Measurements from ENCODE around the gene TFF2. TPM values are rescaled to one million over a fixed set of nuclear protein-coding genes. Genes with fewer than 3 reads are reported as not detected.

The TFF2 gene
- polyA plus RNA-seq, 1 donor (not counting 4 experiments of a cell fraction or from before 2014, with no cell fraction given): not detected

DNA sequence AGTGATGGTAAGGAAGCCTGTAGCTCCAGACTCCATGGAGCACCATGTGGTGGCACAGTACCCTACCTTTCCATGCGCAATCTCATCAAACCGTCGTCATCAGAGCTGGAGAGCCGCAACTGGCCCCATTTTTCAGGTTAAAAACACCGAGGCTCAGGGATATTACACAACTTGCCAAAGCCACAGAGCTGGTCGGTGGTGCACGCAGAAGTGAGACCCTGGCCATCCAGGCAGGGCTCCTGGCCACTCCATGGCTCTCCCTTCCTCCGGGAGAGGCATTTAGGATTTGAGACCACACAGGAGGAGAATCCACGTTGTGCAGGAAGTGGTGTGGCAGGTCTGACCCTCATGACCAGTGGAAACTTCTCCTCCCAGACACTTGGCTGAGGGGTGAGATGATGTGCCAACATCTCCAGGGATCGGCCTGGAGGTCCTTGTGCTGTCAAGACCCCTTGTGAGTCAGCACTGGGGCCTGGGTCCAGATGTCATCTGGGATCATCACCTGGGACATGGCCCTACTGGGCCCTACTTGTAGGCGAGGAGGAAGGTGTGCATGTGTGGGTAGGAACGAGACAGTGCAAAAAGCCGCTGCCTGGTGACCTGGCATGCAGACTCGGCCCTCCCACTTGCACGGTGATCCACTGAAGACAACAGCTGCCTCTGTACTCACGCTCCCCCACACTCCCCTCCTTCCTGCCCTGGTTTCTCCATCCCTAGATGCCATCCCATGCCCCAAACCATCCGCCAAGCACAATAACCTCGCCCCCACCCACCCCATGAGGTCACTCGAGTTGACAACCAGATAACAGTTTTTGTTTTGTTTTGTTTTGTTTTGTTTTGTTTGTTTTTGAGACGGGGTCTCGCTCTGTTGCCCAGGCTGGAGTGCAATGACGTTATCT lies 46.0 kb downstream of the TFF2 start:
- Histone ChIP-seq H3K79me2 (ENCODE audit: control insufficient read depth, insufficient read depth, low read length) (no peaks in the 10 kb centered on the region), H3K36me3 (ENCODE audit: control insufficient read depth in 2 of 2, extremely low read depth in 1 of 2, insufficient read depth in 2 of 2, low read length in 2 of 2) (no peaks in the 10 kb centered on the region), H2AFZ (ENCODE audit: control insufficient read depth, low read length) (no peak overlapping the region), H3K9me1 (ENCODE audit: control insufficient read depth, extremely low read depth, insufficient read depth, low read length) (no peaks in the 10 kb centered on the region), H3K4me3 (ENCODE audit: control insufficient read depth in 2 of 3, extremely low read depth in 1 of 3, insufficient read depth in 2 of 3, low read depth in 1 of 3, low read length in 3 of 3) (no peak overlapping the region), H3K4me2 (ENCODE audit: control insufficient read depth, extremely low read depth, insufficient read depth, low read depth, low read length) (no peak overlapping the region), H3K4me1 (ENCODE audit: control insufficient read depth, extremely low read depth, insufficient read depth, low read length) (peaks cover under 1% of the 10 kb centered on the region), H3K9ac (ENCODE audit: control insufficient read depth, extremely low read depth, insufficient read depth, low read length) (no peak overlapping the region), H4K20me1 (ENCODE audit: control insufficient read depth, extremely low read depth, insufficient read depth, low read length) (no peaks in the 10 kb centered on the region), H3K9me3 (ENCODE audit: control insufficient read depth, low read depth, low read length) (no peaks in the 10 kb centered on the region), H3K27me3 (ENCODE audit: control insufficient read depth, extremely low read depth, insufficient read depth, low read length) (peaks cover under 1% of the 10 kb centered on the region), H3K27ac (ENCODE audit: control insufficient read depth, insufficient read depth, low read length) (no peak overlapping the region)
- TF ChIP-seq EZH2 (IDR thresholded peaks at IDR 0.05; ENCODE audit: low read length): no peak
- no peak for TF ChIP-seq CTCF (optimal IDR thresholded peaks at IDR 0.05 in 1 of 3, IDR thresholded peaks at IDR 0.05 in 1 of 3, conservative IDR thresholded peaks at IDR 0.05 in 1 of 3; ENCODE audit: extremely low read depth in 1 of 3, insufficient read depth in 2 of 3, low read length in 3 of 3)
- dilution Hi-C loops (cut with MboI; ENCODE audit: extremely low pct_ligation_motif_present, low sequenced_read_pairs): no loop called here
- FAIRE-seq: no peak
- no peak for DNase-seq (ENCODE audit: low read depth, low spot score)

- H3K27me3 ChIP-seq (ENCODE audit: control insufficient read depth, extremely low read depth, insufficient read depth, low read length): peaks cover 6% of the 10 kb centered on the region
- H3K4me1 ChIP-seq (ENCODE audit: control insufficient read depth, extremely low read depth, insufficient read depth, low read length): no peaks in the 10 kb centered on the region
- H3K9me1 ChIP-seq (ENCODE audit: control insufficient read depth, extremely low read depth, insufficient read depth, low read length): no peaks in the 10 kb centered on the region
- no peak overlapping the region for H3K4me3 ChIP-seq (ENCODE audit: control insufficient read depth in 2 of 3, extremely low read depth in 1 of 3, insufficient read depth in 2 of 3, low read depth in 1 of 3, low read length in 3 of 3)
- no peak overlapping the region for H3K4me2 ChIP-seq (ENCODE audit: control insufficient read depth, extremely low read depth, insufficient read depth, low read depth, low read length)
- H3K36me3 ChIP-seq (ENCODE audit: control insufficient read depth in 2 of 2, extremely low read depth in 1 of 2, insufficient read depth in 2 of 2, low read length in 2 of 2): no peaks in the 10 kb centered on the region
- no peak for DNase-seq (ENCODE audit: low read depth, low spot score)
- dilution Hi-C loops (cut with MboI; ENCODE audit: extremely low pct_ligation_motif_present, low sequenced_read_pairs): no loop called here
- H3K27ac ChIP-seq (ENCODE audit: control insufficient read depth, insufficient read depth, low read length): no peak overlapping the region
- H3K9me3 ChIP-seq (ENCODE audit: control insufficient read depth, low read depth, low read length): no peaks in the 10 kb centered on the region
- H3K9ac ChIP-seq (ENCODE audit: control insufficient read depth, extremely low read depth, insufficient read depth, low read length): no peak overlapping the region
- H2AFZ ChIP-seq (ENCODE audit: control insufficient read depth, low read length): no peak overlapping the region
- no peak for FAIRE-seq
- H4K20me1 ChIP-seq (ENCODE audit: control insufficient read depth, extremely low read depth, insufficient read depth, low read length): no peaks in the 10 kb centered on the region
- TF ChIP-seq CTCF (optimal IDR thresholded peaks at IDR 0.05 in 1 of 3, IDR thresholded peaks at IDR 0.05 in 1 of 3, conservative IDR thresholded peaks at IDR 0.05 in 1 of 3; ENCODE audit: extremely low read depth in 1 of 3, insufficient read depth in 2 of 3, low read length in 3 of 3): no peak
- no peak for TF ChIP-seq EZH2 (IDR thresholded peaks at IDR 0.05; ENCODE audit: low read length)
- H3K79me2 ChIP-seq (ENCODE audit: control insufficient read depth, insufficient read depth, low read length): no peaks in the 10 kb centered on the region
Observed at GRCh38 chr21:42303443-42303842, 47.4 kb downstream of the TFF2 start.

Measured in keratinocyte (primary cell).